ENCODE results near the gene DTNB. TPM values are rescaled to one million over a fixed set of nuclear protein-coding genes. Genes with fewer than 3 reads are reported as not detected.

DTNB gene
- total and polyA plus RNA-seq, 2 donors (not counting 3 experiments of a cell fraction or from before 2014, with no cell fraction given), result 11.5 to 17.0 TPM

DNA sequence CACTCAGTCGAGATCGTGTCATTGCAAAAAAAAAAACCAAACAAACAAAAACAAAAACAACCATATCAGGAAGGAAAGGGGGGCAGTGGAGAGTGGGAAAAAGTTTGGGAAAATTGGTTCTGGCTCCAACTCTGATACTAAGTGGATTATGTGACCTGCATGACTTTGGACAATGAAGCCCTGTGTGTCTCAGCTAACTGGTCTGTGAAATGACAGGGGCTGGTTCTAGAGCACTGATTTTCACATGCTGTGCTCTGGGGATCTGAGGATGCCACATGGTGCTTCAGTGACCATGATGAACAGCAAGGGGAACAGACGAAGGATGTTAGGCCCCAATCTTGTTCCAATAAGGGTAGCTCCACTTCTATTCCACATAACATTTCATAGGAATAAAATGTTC, 174.2 kb downstream of the DTNB start:
- no peak for FAIRE-seq
- TF ChIP-seq JUN (IDR thresholded peaks at IDR 0.05; ENCODE audit: borderline replicate concordance, insufficient read depth, insufficient read length, low read depth), result no peak
- no peak for TF ChIP-seq GATA2 (IDR thresholded peaks at IDR 0.05; ENCODE audit: insufficient read depth, insufficient read length, low read depth, low read length)
- H3K9me3 ChIP-seq (replicated peaks; ENCODE audit: control insufficient read depth, insufficient read depth, low read length), result no peaks in the 10 kb centered on the region
- H3K27me3 ChIP-seq (ENCODE audit: control insufficient read depth in 2 of 2, insufficient read depth in 2 of 2, low read length in 2 of 2), result no peaks in the 10 kb centered on the region
- no peak overlapping the region for H3K4me2 ChIP-seq (ENCODE audit: insufficient read depth, low read length)
- H3K79me2 ChIP-seq (ENCODE audit: control insufficient read depth, insufficient read depth, low read length), result no peaks in the 10 kb centered on the region
- no peak overlapping the region for H3K9ac ChIP-seq (replicated peaks; ENCODE audit: extremely low read depth, insufficient read depth, low read length)
- no peaks in the 10 kb centered on the region for H3K9me1 ChIP-seq (replicated peaks; ENCODE audit: control insufficient read depth, extremely low read depth, insufficient read depth, low read length)
- dilution Hi-C loops (cut with MboI; ENCODE audit: extremely low pct_ligation_motif_present, low sequenced_read_pairs), result no loop called here
- no peaks in the 10 kb centered on the region for H3K4me1 ChIP-seq (ENCODE audit: control insufficient read depth, extremely low read depth, insufficient read depth, low read length)
- ChIA-PET CTCF (no interaction called here), POLR2A (no interaction called here)
- H3K27ac ChIP-seq (ENCODE audit: insufficient read depth, low read depth, low read length), result no peak overlapping the region
- H3K36me3 ChIP-seq (ENCODE audit: control insufficient read depth in 2 of 2, extremely low read depth in 1 of 2, insufficient read depth in 2 of 2, low read length in 2 of 2), result no peaks in the 10 kb centered on the region
- intact Hi-C loops (cut with micrococcal nuclease), result no loop called here
- no peak overlapping the region for H2AFZ ChIP-seq (ENCODE audit: low read depth, low read length)
- no TSS peak for BruUV-seq (replicated peaks)
- DNase-seq (ENCODE audit: low read depth, low spot score), result no peak
- H4K20me1 ChIP-seq (replicated peaks; ENCODE audit: control insufficient read depth, extremely low read depth, insufficient read depth, low read length), result no peaks in the 10 kb centered on the region
- H3K4me3 ChIP-seq (replicated peaks in 1 of 3; ENCODE audit: insufficient read depth in 1 of 3, low read depth in 1 of 3, low read length in 3 of 3), result no peak overlapping the region

DNA sequence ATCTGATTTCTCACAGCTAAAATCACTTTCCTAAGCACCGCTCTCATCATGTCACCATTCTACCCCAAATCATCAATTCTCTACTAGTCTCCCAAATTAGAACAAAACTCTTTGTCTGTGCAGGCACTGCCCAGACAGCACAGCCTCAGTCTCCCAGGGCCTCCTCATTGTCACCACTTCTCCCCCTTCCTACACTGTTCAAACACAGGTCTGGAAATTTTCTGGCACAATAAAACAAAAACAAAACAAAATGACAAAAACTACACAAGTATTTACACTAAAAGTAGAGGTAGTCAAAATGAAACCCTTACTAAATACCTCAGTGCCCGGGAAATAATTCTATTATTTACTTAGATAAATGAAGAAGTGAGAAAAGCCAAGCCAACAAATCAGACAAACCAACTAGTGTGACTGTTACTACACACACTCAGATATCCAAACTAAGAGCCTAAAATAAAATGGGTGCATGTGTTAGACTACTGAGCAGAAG, 175.4 kb downstream of the DTNB start:
- no peak overlapping the region for H2AFZ ChIP-seq (ENCODE audit: low read depth, low read length)
- DNase-seq (ENCODE audit: low read depth, low spot score) (no peak), FAIRE-seq (no peak)
- TF ChIP-seq EZH2 (IDR thresholded peaks at IDR 0.05; ENCODE audit: borderline replicate concordance, low read depth, low read length, severe bottlenecking), result no peak
- no peak for TF ChIP-seq POLR2AphosphoS5 (IDR thresholded peaks at IDR 0.05; ENCODE audit: insufficient read depth, low read depth, low read length)
- no peak for TF ChIP-seq MYC (IDR thresholded peaks at IDR 0.05; ENCODE audit: low read depth, low read length)
- no peak for TF ChIP-seq FOS (IDR thresholded peaks at IDR 0.05; ENCODE audit: borderline replicate concordance, insufficient read depth, low read length)
- TF ChIP-seq POLR2A (IDR thresholded peaks at IDR 0.05; ENCODE audit: low read depth, low read length), result no peak
- TF ChIP-seq, protein P1, sequence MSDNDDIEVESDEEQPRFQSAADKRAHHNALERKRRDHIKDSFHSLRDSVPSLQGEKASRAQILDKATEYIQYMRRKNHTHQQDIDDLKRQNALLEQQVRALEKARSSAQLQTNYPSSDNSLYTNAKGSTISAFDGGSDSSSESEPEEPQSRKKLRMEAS (IDR thresholded peaks at IDR 0.05; ENCODE audit: insufficient read depth, insufficient read length), result no peak
- TF ChIP-seq, protein P2, sequence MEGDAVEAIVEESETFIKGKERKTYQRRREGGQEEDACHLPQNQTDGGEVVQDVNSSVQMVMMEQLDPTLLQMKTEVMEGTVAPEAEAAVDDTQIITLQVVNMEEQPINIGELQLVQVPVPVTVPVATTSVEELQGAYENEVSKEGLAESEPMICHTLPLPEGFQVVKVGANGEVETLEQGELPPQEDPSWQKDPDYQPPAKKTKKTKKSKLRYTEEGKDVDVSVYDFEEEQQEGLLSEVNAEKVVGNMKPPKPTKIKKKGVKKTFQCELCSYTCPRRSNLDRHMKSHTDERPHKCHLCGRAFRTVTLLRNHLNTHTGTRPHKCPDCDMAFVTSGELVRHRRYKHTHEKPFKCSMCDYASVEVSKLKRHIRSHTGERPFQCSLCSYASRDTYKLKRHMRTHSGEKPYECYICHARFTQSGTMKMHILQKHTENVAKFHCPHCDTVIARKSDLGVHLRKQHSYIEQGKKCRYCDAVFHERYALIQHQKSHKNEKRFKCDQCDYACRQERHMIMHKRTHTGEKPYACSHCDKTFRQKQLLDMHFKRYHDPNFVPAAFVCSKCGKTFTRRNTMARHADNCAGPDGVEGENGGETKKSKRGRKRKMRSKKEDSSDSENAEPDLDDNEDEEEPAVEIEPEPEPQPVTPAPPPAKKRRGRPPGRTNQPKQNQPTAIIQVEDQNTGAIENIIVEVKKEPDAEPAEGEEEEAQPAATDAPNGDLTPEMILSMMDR (IDR thresholded peaks at IDR 0.05; ENCODE audit: extremely low read depth in 1 of 2, insufficient read depth in 1 of 2, low read depth in 1 of 2, low read length in 2 of 2), result no peak
- no peak for TF ChIP-seq GATA2 (IDR thresholded peaks at IDR 0.05; ENCODE audit: insufficient read depth, insufficient read length, low read depth, low read length)
- TF ChIP-seq JUN (IDR thresholded peaks at IDR 0.05; ENCODE audit: borderline replicate concordance, insufficient read depth, insufficient read length, low read depth), result no peak
- no peak overlapping the region for H3K9ac ChIP-seq (replicated peaks; ENCODE audit: extremely low read depth, insufficient read depth, low read length)
- dilution Hi-C loops (cut with MboI; ENCODE audit: extremely low pct_ligation_motif_present, low sequenced_read_pairs), result no loop called here
- no peak overlapping the region for H3K4me2 ChIP-seq (ENCODE audit: insufficient read depth, low read length)
- no peaks in the 10 kb centered on the region for H3K9me1 ChIP-seq (replicated peaks; ENCODE audit: control insufficient read depth, extremely low read depth, insufficient read depth, low read length)
- H3K79me2 ChIP-seq (ENCODE audit: control insufficient read depth, insufficient read depth, low read length), result no peaks in the 10 kb centered on the region
- no peaks in the 10 kb centered on the region for H3K9me3 ChIP-seq (replicated peaks; ENCODE audit: control insufficient read depth, insufficient read depth, low read length)
- no peak overlapping the region for H3K27ac ChIP-seq (ENCODE audit: insufficient read depth, low read depth, low read length)
- no TSS peak for BruUV-seq (replicated peaks)
- intact Hi-C loops (cut with micrococcal nuclease), result no loop called here
- ChIA-PET POLR2A (no interaction called here), CTCF (interaction anchor here (1.8 kb wide), 1 partner anchor 15 kb away, joined by 4 read pairs; no protein-coding TSS in a partner anchor)
- no peaks in the 10 kb centered on the region for H3K36me3 ChIP-seq (ENCODE audit: control insufficient read depth in 2 of 2, extremely low read depth in 1 of 2, insufficient read depth in 2 of 2, low read length in 2 of 2)
- no peak overlapping the region for H3K4me3 ChIP-seq (replicated peaks in 1 of 3; ENCODE audit: insufficient read depth in 1 of 3, low read depth in 1 of 3, low read length in 3 of 3)
- no peaks in the 10 kb centered on the region for H3K27me3 ChIP-seq (ENCODE audit: control insufficient read depth in 2 of 2, insufficient read depth in 2 of 2, low read length in 2 of 2)
- no peaks in the 10 kb centered on the region for H4K20me1 ChIP-seq (replicated peaks; ENCODE audit: control insufficient read depth, extremely low read depth, insufficient read depth, low read length)
- no peaks in the 10 kb centered on the region for H3K4me1 ChIP-seq (ENCODE audit: control insufficient read depth, extremely low read depth, insufficient read depth, low read length)
